ENCODE measurements around the gene ROBO4.

- TF ChIP-seq POLR2A (IDR thresholded peaks at IDR 0.05) (no peak), CTCF (IDR thresholded peaks at IDR 0.05) (no peak)
Measured at GRCh38 chr11:124915541-124916369, 18.1 kb upstream of the ROBO4 start.

Data from Peyer's patch (tissue), 4 donors.